DOHH2 (cell line): Measurements from ENCODE around the gene MBD2.
A peak's percentile ranks its signal among the peaks of the same experiment; 100 is the strongest.

Source experiments
- H3F3A ChIP-seq: fragments of 200-600 bp; sonication (generic), shearing (Covaris generic); 2 replicates; pipeline ENCODE4 v1.6.0; 2016; ENCODE audit warnings: antibody characterized with exemption, mild to moderate bottlenecking; ENCODE audit not compliant: control insufficient read depth, insufficient read depth
- H3K27ac ChIP-seq: fragments of 200-600 bp; sonication (generic); 2 replicates; pipeline ENCODE4 v1.5.1; 2014; ENCODE audit warnings: low read depth, mild to moderate bottlenecking, low read length, moderate library complexity
- H3K27me3 ChIP-seq: fragments of 200-600 bp; sonication (generic); 2 replicates; pipeline ENCODE4 v1.6.1; 2014; ENCODE audit warnings: mild to moderate bottlenecking, low read length, mixed read lengths; ENCODE audit not compliant: control insufficient read depth
- H3K36me3 ChIP-seq: fragments of 200-600 bp; sonication (generic); 2 replicates; pipeline ENCODE4 v1.6.1; 2014; ENCODE audit warnings: mild to moderate bottlenecking, low read length, moderate library complexity, mixed read lengths; ENCODE audit not compliant: control insufficient read depth
- H3K4me1 ChIP-seq: fragments of 200-600 bp; sonication (generic); 2 replicates; pipeline ENCODE4 v1.6.1; 2014; ENCODE audit warnings: mild to moderate bottlenecking, low read length, mixed read lengths; ENCODE audit not compliant: control insufficient read depth
- H3K4me2 ChIP-seq: fragments of 200-600 bp; sonication (generic); 2 replicates; pipeline ENCODE4 v1.6.0; 2014; ENCODE audit warnings: mild to moderate bottlenecking, low read length, moderate library complexity
- H3K4me3 ChIP-seq: fragments of 200-600 bp; sonication (generic); 2 replicates; pipeline ENCODE4 v1.5.1; 2014; ENCODE audit warnings: mild to moderate bottlenecking, low read length, mixed read lengths
- H3K79me2 ChIP-seq: fragments of 200-600 bp; sonication (generic); 2 replicates; pipeline ENCODE4 v1.6.1; 2014; ENCODE audit warnings: mild to moderate bottlenecking, low read length, mixed read lengths; ENCODE audit not compliant: control insufficient read depth
- H3K9me2 ChIP-seq: fragments of 200-600 bp; sonication (generic); replicated peaks from 2 replicates; pipeline ENCODE4 v1.6.1; 2014; ENCODE audit warnings: mild to moderate bottlenecking, low read length, mixed read lengths; ENCODE audit not compliant: control insufficient read depth
- H3K9me3 ChIP-seq: fragments of 200-600 bp; sonication (generic); 2 replicates; pipeline ENCODE4 v1.6.1; 2014; ENCODE audit warnings: antibody characterized with exemption, low read length, mixed read lengths; ENCODE audit not compliant: control insufficient read depth, insufficient read depth
- H4K20me1 ChIP-seq: fragments of 200-600 bp; sonication (generic); 2 replicates; pipeline ENCODE4 v1.6.0; 2014; ENCODE audit warnings: low read depth, mild to moderate bottlenecking, antibody characterized with exemption, low read length, moderate library complexity; ENCODE audit not compliant: control insufficient read depth, insufficient read depth
- CTCF ChIP-seq: fragments of 200-600 bp; sonication (generic); IDR thresholded peaks from one replicate; pipeline ENCODE4 v1.5.1; 2014; ENCODE audit warnings: antibody characterized with exemption, mild to moderate bottlenecking, low read depth, low read length; ENCODE audit not compliant: poor library complexity, severe bottlenecking
- EZH2phosphoT487 ChIP-seq: fragments of 200-600 bp; sonication (generic); IDR thresholded peaks from 2 replicates; pipeline ENCODE4 v1.6.1; 2017; ENCODE audit warnings: borderline replicate concordance, mild to moderate bottlenecking, antibody characterized with exemption, low read length, moderate library complexity, mixed read lengths

MBD2 gene

DNA sequence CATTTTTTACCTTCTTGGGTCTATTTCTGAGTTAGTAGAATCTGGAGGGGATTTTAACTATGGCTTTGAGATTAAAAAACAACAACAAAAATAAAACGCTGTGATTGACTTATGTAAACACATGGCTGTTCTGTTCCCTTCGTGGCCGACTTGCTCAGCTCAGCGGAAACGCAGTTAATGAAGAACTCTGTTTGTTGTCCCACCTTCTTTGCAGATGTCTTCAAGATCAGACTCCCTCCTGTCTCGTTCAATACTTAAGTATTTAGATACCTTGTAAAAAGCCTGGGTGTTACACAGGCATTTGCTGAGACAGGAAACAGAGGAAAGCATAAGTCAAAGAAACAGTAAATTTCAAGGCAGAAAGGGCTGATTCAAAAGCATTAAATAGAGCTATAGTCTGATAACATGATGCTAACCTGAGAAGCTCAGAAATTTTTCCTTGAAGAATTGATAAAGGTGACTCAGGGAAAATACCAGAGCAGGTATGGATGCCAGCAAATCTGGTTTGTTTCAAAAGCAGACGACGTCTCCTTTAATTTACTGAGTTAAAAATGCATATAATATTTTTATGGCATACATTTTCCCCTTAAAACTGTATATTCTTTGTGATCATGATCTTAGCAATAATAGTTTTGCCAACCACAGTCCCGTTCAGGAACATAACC, 23.2 kb upstream of the MBD2 start:
- H3K9me3 ChIP-seq = no peaks in the 10 kb centered on the region
- H3K36me3 ChIP-seq = 0 out of 2 replicates have a peak, but pooled peaks cover 3% of the 10 kb centered on the region
- H3F3A ChIP-seq = peaks cover 19% of the 10 kb centered on the region; the same call in 1 of the 2 replicates
- peak overlapping the region; percentile 75 for H3K27ac ChIP-seq
- H3K4me3 ChIP-seq = peak overlapping the region; percentile 58
- peak overlapping the region; percentile 74 for H3K4me2 ChIP-seq
- no peaks in the 10 kb centered on the region for H3K27me3 ChIP-seq
- H3K79me2 ChIP-seq = no peaks in the 10 kb centered on the region
- TF ChIP-seq CTCF (no peak), EZH2phosphoT487 (no peak)
- H3K4me1 ChIP-seq = peaks cover 47% of the 10 kb centered on the region
- no peaks in the 10 kb centered on the region for H3K9me2 ChIP-seq
- no peaks in the 10 kb centered on the region for H4K20me1 ChIP-seq

- no peak for TF ChIP-seq EZH2phosphoT487
- TF ChIP-seq CTCF = no peak
- Histone ChIP-seq H3K4me3 (no peak overlapping the region), H3K9me3 (no peaks in the 10 kb centered on the region), H3K27me3 (no peaks in the 10 kb centered on the region), H3K79me2 (no peaks in the 10 kb centered on the region), H3K9me2 (no peaks in the 10 kb centered on the region), H3K4me1 (peaks cover 29% of the 10 kb centered on the region), H4K20me1 (no peaks in the 10 kb centered on the region), H3K36me3 (0 out of 2 replicates have a peak, but pooled peaks cover 3% of the 10 kb centered on the region), H3F3A (no peaks in the 10 kb centered on the region; the same call in 1 of the 2 replicates), H3K27ac (no peak overlapping the region), H3K4me2 (no peak overlapping the region)
Observed at GRCh38 chr18:54242327-54242726, 17.9 kb upstream of the MBD2 start.

GRCh38 chr18:54241483-54241882, 17.0 kb upstream of the MBD2 start:
- no peaks in the 10 kb centered on the region for H3K36me3 ChIP-seq
- no peaks in the 10 kb centered on the region for H4K20me1 ChIP-seq
- no peak overlapping the region for H3K4me2 ChIP-seq
- no peak overlapping the region for H3K27ac ChIP-seq
- no peaks in the 10 kb centered on the region for H3K9me3 ChIP-seq
- no peaks in the 10 kb centered on the region for H3K9me2 ChIP-seq
- H3K27me3 ChIP-seq = no peaks in the 10 kb centered on the region
- H3K79me2 ChIP-seq = no peaks in the 10 kb centered on the region
- TF ChIP-seq EZH2phosphoT487 = no peak
- TF ChIP-seq CTCF = no peak
- peaks cover 21% of the 10 kb centered on the region for H3K4me1 ChIP-seq
- no peak overlapping the region for H3K4me3 ChIP-seq
- H3F3A ChIP-seq = no peaks in the 10 kb centered on the region; the same call in 1 of the 2 replicates
